Suprapubic skin (tissue), 3 donors: ENCODE data around the gene OR2C3.

Experiments used
- POLR2A ChIP-seq, 2 donors: fragments of 450-650 bp; IDR thresholded peaks; one replicate each; pipeline ENCODE4 v1.6.1; 2017; ENCODE audit warnings: antibody characterized with exemption in 2 of 2, mild to moderate bottlenecking in 2 of 2, moderate library complexity in 2 of 2
- TF ChIP-seq, protein P1 (sequence below), 2 donors: fragments of 200-600 bp in 1 of 2; fragments of 450-650 bp in 1 of 2; sonication (generic) in 1 of 2; IDR thresholded peaks; one replicate each; pipeline ENCODE4 v1.5.1; 2016 to 2019; ENCODE audit warnings: antibody characterized with exemption in 2 of 2, mild to moderate bottlenecking in 1 of 2, moderate library complexity in 1 of 2

DNA sequence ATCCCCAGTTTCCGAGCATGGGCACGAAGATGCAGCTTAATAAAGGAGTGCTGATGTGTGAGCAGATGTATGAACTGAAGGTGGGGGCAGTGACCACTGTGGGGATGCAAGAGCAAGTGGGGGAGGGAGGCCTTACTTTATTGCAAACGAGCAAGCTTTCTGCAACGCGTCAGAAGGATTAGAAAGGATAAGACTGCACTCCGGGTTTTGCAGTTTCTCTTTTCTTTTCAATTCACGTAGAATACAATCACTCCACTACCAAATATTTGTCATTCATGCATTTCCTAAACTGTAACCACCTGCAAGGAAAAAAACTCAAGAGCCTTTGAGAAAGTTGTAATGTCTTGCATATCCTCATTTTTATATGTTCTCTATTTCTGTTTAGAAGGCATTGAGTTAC lies 4.3 kb upstream of the OR2C3 start:
- TF ChIP-seq, protein P1, sequence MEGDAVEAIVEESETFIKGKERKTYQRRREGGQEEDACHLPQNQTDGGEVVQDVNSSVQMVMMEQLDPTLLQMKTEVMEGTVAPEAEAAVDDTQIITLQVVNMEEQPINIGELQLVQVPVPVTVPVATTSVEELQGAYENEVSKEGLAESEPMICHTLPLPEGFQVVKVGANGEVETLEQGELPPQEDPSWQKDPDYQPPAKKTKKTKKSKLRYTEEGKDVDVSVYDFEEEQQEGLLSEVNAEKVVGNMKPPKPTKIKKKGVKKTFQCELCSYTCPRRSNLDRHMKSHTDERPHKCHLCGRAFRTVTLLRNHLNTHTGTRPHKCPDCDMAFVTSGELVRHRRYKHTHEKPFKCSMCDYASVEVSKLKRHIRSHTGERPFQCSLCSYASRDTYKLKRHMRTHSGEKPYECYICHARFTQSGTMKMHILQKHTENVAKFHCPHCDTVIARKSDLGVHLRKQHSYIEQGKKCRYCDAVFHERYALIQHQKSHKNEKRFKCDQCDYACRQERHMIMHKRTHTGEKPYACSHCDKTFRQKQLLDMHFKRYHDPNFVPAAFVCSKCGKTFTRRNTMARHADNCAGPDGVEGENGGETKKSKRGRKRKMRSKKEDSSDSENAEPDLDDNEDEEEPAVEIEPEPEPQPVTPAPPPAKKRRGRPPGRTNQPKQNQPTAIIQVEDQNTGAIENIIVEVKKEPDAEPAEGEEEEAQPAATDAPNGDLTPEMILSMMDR (IDR thresholded peaks at IDR 0.05), result no peak
- no peak for TF ChIP-seq POLR2A (IDR thresholded peaks at IDR 0.05)
